HepG2 (cell line): ENCODE data around the gene TTC21B. TPM values are rescaled to one million over a fixed set of nuclear protein-coding genes. Genes with fewer than 3 reads are reported as not detected.

Experiments used
- AGO2 ChIP-seq: fragments of 200-400 bp; formaldehyde crosslinking; optimal IDR thresholded peaks from 2 replicates; pipeline ENCODE3; 2017; ENCODE audit warnings: mild to moderate bottlenecking, low read depth, low read length, moderate library complexity
- ARNT2 ChIP-seq: sonication (generic); formaldehyde crosslinking; IDR thresholded peaks from 2 replicates; pipeline ENCODE4 v1.8.0; 2022; ENCODE audit warnings: mild to moderate bottlenecking, low read depth, missing genetic modification reagents, moderate library complexity
- ELK4 ChIP-seq: sonication (generic); formaldehyde crosslinking; IDR thresholded peaks from 2 replicates; pipeline ENCODE4 v1.9.0; 2021; ENCODE audit warnings: missing genetic modification reagents, borderline replicate concordance
- HDAC6 ChIP-seq: fragments of 200-600 bp; sonication (generic); IDR thresholded peaks from 2 replicates; pipeline ENCODE4 v1.7.0; 2017; ENCODE audit warnings: mild to moderate bottlenecking, antibody characterized with exemption, low read length, low read depth
- PBX2 ChIP-seq: IDR thresholded peaks from 2 replicates; pipeline ENCODE4 v1.6.1; 2016; ENCODE audit warnings: control low read depth
- RNF2 ChIP-seq: fragments of 450-650 bp; conservative IDR thresholded peaks from 2 replicates; pipeline ENCODE4 v1.6.1; 2016; ENCODE audit warnings: low read depth
- RNF219 ChIP-seq: sonication (generic); formaldehyde crosslinking; IDR thresholded peaks from 2 replicates; pipeline ENCODE4 v1.5.0; 2020; ENCODE audit warnings: mild to moderate bottlenecking, missing genetic modification reagents
- ZBTB40 ChIP-seq, 2 experiments: fragments of 450-650 bp in 1 of 2; sonication (generic) in 1 of 2; formaldehyde crosslinking in 1 of 2; IDR thresholded peaks; 2 replicates each; pipeline versions ENCODE4 v1.6.1 to v1.8.0; 2016 to 2022; ENCODE audit warnings: antibody characterized with exemption in 1 of 2, mild to moderate bottlenecking in 1 of 2, missing genetic modification reagents in 1 of 2
- ZNF282 ChIP-seq: fragments of 450-650 bp; IDR thresholded peaks from 2 replicates; pipeline ENCODE4 v1.6.1; 2018; ENCODE audit not compliant: partially characterized antibody
- ZNF614 ChIP-seq: IDR thresholded peaks from 2 replicates; pipeline ENCODE4 v1.6.1; 2018; ENCODE audit warnings: missing biosample characterization, missing genetic modification reagents, inconsistent platforms, borderline replicate concordance
- ZNF660 ChIP-seq: sonication (generic); formaldehyde crosslinking; IDR thresholded peaks from 2 replicates; pipeline ENCODE4 v1.5.1; 2020; ENCODE audit warnings: mild to moderate bottlenecking, low read depth, missing genetic modification reagents, borderline replicate concordance
- ZNF747 ChIP-seq: sonication (generic); formaldehyde crosslinking; IDR thresholded peaks from 2 replicates; pipeline ENCODE4 v1.8.1; 2023; ENCODE audit warnings: missing genetic modification reagents, mild to moderate bottlenecking, borderline replicate concordance
- polyA plus RNA-seq, 8 experiments: library from polyadenylated mRNA; depleted of rRNA in 3 of 8; stranded (reverse) in 7 of 8; unstranded in 1 of 8; fragments of >200 nt; fragmentation: Illumina TruSeq in 4 of 8; extraction: Trizol in 4 of 8; gene quantifications; 2 replicates each; pipeline versions ENCODE4 v1.2.1 to v1.2.3, GENCODE V29; 2011 to 2016; ENCODE audit warnings: low read depth in 4 of 8, missing spikeins in 1 of 8, mixed read lengths in 1 of 8; ENCODE audit not compliant: insufficient read depth in 1 of 8
- total RNA-seq, 5 experiments: library from RNA; depleted of rRNA; stranded (reverse); fragments of >200 nt; fragmentation: Illumina TruSeq; extraction: Trizol; gene quantifications; 2 replicates each; pipeline ENCODE4 v1.2.3, GENCODE V29; 2016; ENCODE audit warnings: low read depth in 1 of 5

TTC21B gene
- total and polyA plus RNA-seq, 2 of the 13 experiments (the other 11 are each of a cell fraction or from before 2014, with no cell fraction given), result 39.1 to 67.1 TPM

- TF ChIP-seq ZBTB40 (IDR thresholded peaks at IDR 0.05), result no peak
- peak; percentile 78 for TF ChIP-seq ZBTB40 (CRISPR knock-in tag; IDR thresholded peaks at IDR 0.05)
- TF ChIP-seq HDAC6, result no peak
- TF ChIP-seq ZNF747, result peak; percentile 86; the same call in 1 of the 2 replicates
- peak; percentile 89; the same call in 1 of the 2 replicates for TF ChIP-seq ARNT2 (CRISPR knock-in tag)
- no peak for TF ChIP-seq ZNF282
- no peak for TF ChIP-seq ELK4 (CRISPR knock-in tag)
- TF ChIP-seq RNF2, result peak; percentile 95
- TF ChIP-seq ZNF660 (CRISPR knock-in tag), result no peak
- peak; percentile 74; the same call in 1 of the 2 replicates for TF ChIP-seq ZNF614 (CRISPR knock-in tag)
- TF ChIP-seq PBX2, result no peak
- TF ChIP-seq AGO2, result peak; percentile 46
- peak; percentile 25; the same call in 1 of the 2 replicates for TF ChIP-seq RNF219 (CRISPR knock-in tag)
Measured at GRCh38 chr2:165953655-165954606, at the start of gene TTC21B (continued).
